H1 (cell line): ENCODE data around the gene SNX32. TPM values are rescaled to one million over a fixed set of nuclear protein-coding genes. Genes with fewer than 3 reads are reported as not detected.

Experiments used
- CTCF ChIA-PET: fragments of 300-600 bp; sonication (Branson Sonifier 250); formaldehyde crosslinking; loops from one replicate; lab custom pipeline; 2021; ENCODE audit not compliant: partially characterized antibody; lab: Charles Lee
- POLR2A ChIA-PET: fragments of 300-600 bp; sonication (Branson Sonifier 250); formaldehyde crosslinking; loops from one replicate; lab custom pipeline; 2021; ENCODE audit warnings: inconsistent platforms; ENCODE audit not compliant: partially characterized antibody; lab: Charles Lee
- DNase-seq, 2 experiments: peaks; one replicate each; pipeline versions ENCODE4 v3.0.0 to v3.0.0-alpha.2; 2010 to 2022; ENCODE audit warnings: low spot score in 2 of 2, low read depth in 1 of 2, mixed read lengths in 1 of 2
- FAIRE-seq: peaks from 2 replicates; lab custom pipeline; 2011; peaks lifted over from hg19 to GRCh38; lab: Jason Lieb, UNC
- H2AFZ ChIP-seq: 2 replicates; pipeline ENCODE4 v1.8.1; 2012; ENCODE audit warnings: low read length, inconsistent platforms
- H2AK5ac ChIP-seq: 2 replicates; pipeline ENCODE4 v1.6.1; 2013; ENCODE audit warnings: low read depth, low read length
- H2BK120ac ChIP-seq: replicated peaks from 2 replicates; pipeline ENCODE3; 2013; ENCODE audit warnings: low read depth, low read length, inconsistent platforms
- H2BK12ac ChIP-seq: 2 replicates; pipeline ENCODE4 v1.6.1; 2013; ENCODE audit warnings: low read depth, low read length
- H2BK15ac ChIP-seq: 2 replicates; pipeline ENCODE4 v1.6.1; 2013; ENCODE audit warnings: low read length
- H2BK20ac ChIP-seq: 2 replicates; pipeline ENCODE4 v1.6.1; 2013; ENCODE audit warnings: low read length
- H2BK5ac ChIP-seq: 2 replicates; pipeline ENCODE4 v1.6.1; 2013; ENCODE audit warnings: low read depth, low read length
- H3K14ac ChIP-seq: 2 replicates; pipeline ENCODE4 v1.6.1; 2013; ENCODE audit warnings: inconsistent platforms; ENCODE audit not compliant: insufficient read length
- H3K18ac ChIP-seq: 2 replicates; pipeline ENCODE4 v1.6.1; 2013; ENCODE audit warnings: low read length; ENCODE audit errors: extremely low read depth
- H3K23ac ChIP-seq: 2 replicates; pipeline ENCODE4 v1.6.1; 2013; ENCODE audit warnings: inconsistent platforms; ENCODE audit not compliant: insufficient read length
- H3K23me2 ChIP-seq: 2 replicates; pipeline ENCODE4 v1.6.1; 2013; ENCODE audit warnings: low read depth, low read length
- H3K27ac ChIP-seq: 2 replicates; pipeline ENCODE4 v1.6.1; 2011; ENCODE audit warnings: low read depth, low read length, inconsistent platforms
- H3K27me3 ChIP-seq, 4 experiments: replicated peaks in 1 of 4; 1 replicate in 1 of 4; 2 replicates in 3 of 4; pipeline versions ENCODE4 v1.6.1 to v1.8.1; 2011 to 2013; ENCODE audit warnings: low read length in 3 of 4, mild to moderate bottlenecking in 3 of 4, inconsistent platforms in 2 of 4, mixed read lengths in 2 of 4, moderate library complexity in 1 of 4; ENCODE audit not compliant: control insufficient read depth in 3 of 4, insufficient read depth in 3 of 4; ENCODE audit errors: extremely low read depth in 1 of 4
- H3K36me3 ChIP-seq, 4 experiments: 2 replicates each; pipeline versions ENCODE4 v1.6.1 to v1.8.1; 2011 to 2013; ENCODE audit warnings: mild to moderate bottlenecking in 4 of 4, low read length in 3 of 4, moderate library complexity in 2 of 4, control low read depth in 1 of 4, inconsistent platforms in 1 of 4; ENCODE audit not compliant: insufficient read depth in 4 of 4, control insufficient read depth in 2 of 4
- H3K4ac ChIP-seq: replicated peaks from 2 replicates; pipeline ENCODE3; 2013; ENCODE audit warnings: low read length, low read depth, mixed read lengths, inconsistent platforms; ENCODE audit not compliant: insufficient read length
- H3K4me1 ChIP-seq, 4 experiments: replicated peaks in 1 of 4; 1 replicate in 1 of 4; 2 replicates in 3 of 4; pipeline versions ENCODE4 v1.6.1 to v1.8.1; 2011 to 2013; ENCODE audit warnings: low read length in 3 of 4, inconsistent platforms in 2 of 4, mixed read lengths in 1 of 4; ENCODE audit not compliant: insufficient read depth in 4 of 4, control insufficient read depth in 3 of 4
- H3K4me2 ChIP-seq, 2 experiments: 2 replicates each; pipeline versions ENCODE4 v1.6.1 to v1.8.1; 2011 to 2013; ENCODE audit warnings: low read depth in 2 of 2, low read length in 2 of 2, control low read depth in 1 of 2, inconsistent platforms in 1 of 2, mild to moderate bottlenecking in 1 of 2; ENCODE audit not compliant: insufficient read depth in 1 of 2
- H3K4me3 ChIP-seq, 4 experiments: fragments of 200-600, 300-600 bp in 1 of 4; sonication (generic), shearing (Covaris generic), sonication (Bioruptor Twin) in 1 of 4; 2 replicates each; pipeline versions ENCODE4 v1.5.1 to v1.8.1; 2011 to 2016; ENCODE audit warnings: low read length in 4 of 4, low read depth in 3 of 4, control low read depth in 2 of 4, inconsistent platforms in 2 of 4, mild to moderate bottlenecking in 2 of 4, mixed read lengths in 1 of 4, moderate library complexity in 1 of 4; ENCODE audit not compliant: insufficient read depth in 2 of 4; ENCODE audit errors: extremely low read depth in 1 of 4
- H3K56ac ChIP-seq: replicated peaks from 2 replicates; pipeline ENCODE3; 2013; ENCODE audit warnings: low read depth, mild to moderate bottlenecking, mixed read lengths, low read length, inconsistent platforms; ENCODE audit not compliant: insufficient read length
- H3K79me1 ChIP-seq: 2 replicates; pipeline ENCODE4 v1.6.1; 2013; ENCODE audit warnings: low read depth, low read length, control low read depth
- H3K79me2 ChIP-seq, 2 experiments: 2 replicates each; pipeline versions ENCODE4 v1.6.1 to v1.8.1; 2012 to 2013; ENCODE audit warnings: low read length in 2 of 2, mild to moderate bottlenecking in 2 of 2, inconsistent platforms in 1 of 2; ENCODE audit not compliant: insufficient read depth in 2 of 2, control insufficient read depth in 1 of 2
- H3K9ac ChIP-seq, 4 experiments: replicated peaks in 1 of 4; 1 replicate in 1 of 4; 2 replicates in 3 of 4; pipeline versions ENCODE4 v1.6.1 to v1.8.1; 2011 to 2013; ENCODE audit warnings: low read depth in 3 of 4, low read length in 3 of 4, control low read depth in 2 of 4, mild to moderate bottlenecking in 2 of 4, moderate library complexity in 2 of 4, inconsistent platforms in 1 of 4; ENCODE audit errors: extremely low read depth in 1 of 4
- H3K9me3 ChIP-seq, 2 experiments: 2 replicates each; pipeline versions ENCODE4 v1.6.1 to v1.8.1; 2012 to 2013; ENCODE audit warnings: mild to moderate bottlenecking in 2 of 2, moderate library complexity in 2 of 2, control low read depth in 1 of 2, inconsistent platforms in 1 of 2, low read depth in 1 of 2, low read length in 1 of 2, mixed read lengths in 1 of 2; ENCODE audit not compliant: insufficient read depth in 2 of 2
- H4K20me1 ChIP-seq, 2 experiments: replicated peaks in 1 of 2; 2 replicates each; pipeline versions ENCODE3 to v1.8.1; 2011 to 2013; ENCODE audit warnings: inconsistent platforms in 2 of 2, low read length in 2 of 2, mild to moderate bottlenecking in 1 of 2; ENCODE audit not compliant: insufficient read depth in 2 of 2, control insufficient read depth in 1 of 2
- H4K5ac ChIP-seq: 2 replicates; pipeline ENCODE4 v1.6.1; 2013; ENCODE audit warnings: low read length, low read depth, mixed read lengths, inconsistent platforms; ENCODE audit not compliant: insufficient read length
- H4K8ac ChIP-seq: 2 replicates; pipeline ENCODE4 v1.8.0; 2013; ENCODE audit warnings: mild to moderate bottlenecking, moderate library complexity, low read length, inconsistent platforms; ENCODE audit not compliant: insufficient read depth; ENCODE audit errors: extremely low read depth
- H4K91ac ChIP-seq: replicated peaks from 2 replicates; pipeline ENCODE3; 2013; ENCODE audit warnings: low read length, mixed read lengths, inconsistent platforms; ENCODE audit not compliant: insufficient read length
- POLR2AphosphoS5 ChIP-seq: IDR thresholded peaks from 2 replicates; pipeline ENCODE4 v1.6.1; 2011; ENCODE audit warnings: low read depth, low read length
- POU5F1 ChIP-seq: IDR thresholded peaks from 2 replicates; pipeline ENCODE4 v1.6.1; 2011; ENCODE audit warnings: low read depth, mild to moderate bottlenecking, low read length, moderate library complexity
- WGBS, 2 experiments: shearing (Covaris generic) in 1 of 2; methylation state at CpG; one replicate each; pipeline versions ENCODE4 v1.1.6 to v1.1.7; 2013 to 2015; ENCODE audit warnings: low lambda C conversion rate in 2 of 2, mixed read lengths in 2 of 2, inconsistent platforms in 1 of 2, low coverage in 1 of 2, missing lambda C conversion rate in 1 of 2; ENCODE audit not compliant: insufficient replicate concordance in 2 of 2, insufficient coverage in 1 of 2, insufficient read length in 1 of 2; ENCODE audit errors: extremely low coverage in 1 of 2, missing lambda C conversion rate in 1 of 2; 5-methylcytosine and 5-hydroxymethylcytosine counted together
- polyA plus RNA-seq, 7 experiments: library from polyadenylated mRNA; depleted of rRNA in 3 of 7; stranded (reverse) in 5 of 7; unstranded in 2 of 7; fragments of >200 nt in 5 of 7; fragments of 200-250 nt in 2 of 7; gene quantifications; 1 replicate in 5 of 7; 2 replicates in 1 of 7; 4 replicates in 1 of 7; pipeline versions ENCODE4 v1.2.1 to v1.2.3, GENCODE V29; 2011 to 2013; ENCODE audit warnings: missing spikeins in 2 of 7, mixed read lengths in 2 of 7
- total RNA-seq: library from RNA; stranded (reverse); fragmentation: NEBNext Ultra II Directional; extraction: Animal tissue kit (Norgen Biotek cat#: 25700); gene quantifications from 2 replicates; pipeline ENCODE4 v1.2.1, GENCODE V29; 2021

SNX32 gene
- total and polyA plus RNA-seq, 2 of the 8 experiments (the other 6 are each of a cell fraction or from before 2014, with no cell fraction given), result 0.76 to 2.2 TPM

GRCh38 chr11:65862941-65863888 is 29.5 kb downstream of the SNX32 start:
- H3K56ac ChIP-seq, result no peak overlapping the region
- peaks cover 5 to 17% (median 14%) of the 10 kb centered on the region in 4 experiments for H3K36me3 ChIP-seq
- POLR2A ChIA-PET, result interaction anchor here (1.2 to 39.7 kb wide), 3 partner anchors 7 to 117 kb away, joined by 3 to 1071 read pairs (median 1071); partner anchors contain the start of genes CCDC85B, CFL1, CTSW and EFEMP2
- H3K27ac ChIP-seq, result no peak overlapping the region
- peaks cover 0 to 5% of the 10 kb centered on the region in 2 experiments; a peak in 1 of 4 replicates for H3K79me2 ChIP-seq
- H3K4me1 ChIP-seq, result peaks cover 0 to 10% (median 7%) of the 10 kb centered on the region in 4 experiments; a peak in 5 of 7 replicates
- no peak overlapping the region for H3K23ac ChIP-seq
- no peak overlapping the region for H2BK120ac ChIP-seq
- H4K91ac ChIP-seq, result no peak overlapping the region
- no peak overlapping the region for H2BK12ac ChIP-seq
- no peak overlapping the region for H2BK20ac ChIP-seq
- no peak overlapping the region for H3K4me3 ChIP-seq
- H3K27me3 ChIP-seq, result no peaks in the 10 kb centered on the region
- no peak overlapping the region for H4K5ac ChIP-seq
- CTCF ChIA-PET, result interaction anchor here (0.6 to 9.9 kb wide), 7 partner anchors 9 to 293 kb away, joined by 3 to 191 read pairs (median 6); partner anchors contain the start of genes CCDC85B, EFEMP2, FIBP and ZNRD2
- TF ChIP-seq POU5F1, result no peak
- peak; percentile 64; the same call in 1 of the 2 replicates for TF ChIP-seq POLR2AphosphoS5
- H3K18ac ChIP-seq, result no peak overlapping the region
- FAIRE-seq, result no peak
- no peak overlapping the region for H3K14ac ChIP-seq
- no peaks in the 10 kb centered on the region for H4K20me1 ChIP-seq
- no peak overlapping the region for H2AK5ac ChIP-seq
- H3K9ac ChIP-seq, result no peak overlapping the region
- WGBS, 2 experiments, result 92% methylated on average over 20 of the region's 24 CpGs; no CpG with 5 or more reads in 1 of the 2 experiments
- H3K23me2 ChIP-seq, result peaks cover 20% of the 10 kb centered on the region
- H4K8ac ChIP-seq, result 0 out of 2 replicates have a peak overlapping the region, but pooled peaks have one; percentile 40
- no peak overlapping the region for H2BK5ac ChIP-seq
- H3K4me2 ChIP-seq, result no peak overlapping the region
- DNase-seq, result no peak
- H3K9me3 ChIP-seq, result no peaks in the 10 kb centered on the region
- no peak overlapping the region for H2AFZ ChIP-seq
- no peaks in the 10 kb centered on the region; the same call in 1 of the 2 replicates for H3K79me1 ChIP-seq
- H2BK15ac ChIP-seq, result no peak overlapping the region
- H3K4ac ChIP-seq, result no peak overlapping the region
